Ishikawa (cell line): ENCODE data around the gene ACAN.

Source experiments
- CEBPB ChIP-seq: IDR thresholded peaks from 2 replicates; pipeline ENCODE4 v1.6.1; 2012
- CREB1 ChIP-seq: IDR thresholded peaks from 2 replicates; pipeline ENCODE4 v1.6.1; 2012; ENCODE audit warnings: low read depth
- EGR1 ChIP-seq: IDR thresholded peaks from 2 replicates; pipeline ENCODE4 v1.6.1; 2012
- EP300 ChIP-seq: IDR thresholded peaks from 2 replicates; pipeline ENCODE4 v1.6.1; 2012; ENCODE audit warnings: borderline replicate concordance
- FOXM1 ChIP-seq: IDR thresholded peaks from 2 replicates; pipeline ENCODE4 v1.6.1; 2012; ENCODE audit warnings: low read depth, borderline replicate concordance
- MAX ChIP-seq: IDR thresholded peaks from 2 replicates; pipeline ENCODE4 v1.6.1; 2012
- NFIC ChIP-seq: IDR thresholded peaks from 2 replicates; pipeline ENCODE4 v1.6.1; 2012
- RAD21 ChIP-seq: IDR thresholded peaks from 2 replicates; pipeline ENCODE4 v1.6.1; 2012; ENCODE audit warnings: low read depth
- REST ChIP-seq: IDR thresholded peaks from 2 replicates; pipeline ENCODE4 v1.6.1; 2012; ENCODE audit warnings: low read depth, mild to moderate bottlenecking
- TAF1 ChIP-seq: IDR thresholded peaks from 2 replicates; pipeline ENCODE4 v1.6.1; 2012; ENCODE audit warnings: low read depth, mild to moderate bottlenecking
- TCF12 ChIP-seq: IDR thresholded peaks from 2 replicates; pipeline ENCODE4 v1.6.1; 2012; ENCODE audit warnings: low read depth
- TEAD4 ChIP-seq: IDR thresholded peaks from 2 replicates; pipeline ENCODE4 v1.6.1; 2012
- YY1 ChIP-seq: IDR thresholded peaks from 2 replicates; pipeline ENCODE4 v1.6.1; 2012; ENCODE audit warnings: low read depth
- ZBTB7A ChIP-seq: IDR thresholded peaks from 2 replicates; pipeline ENCODE4 v1.6.1; 2012; ENCODE audit warnings: low read depth

GRCh38 chr15:88759872-88760271 is 43.4 kb upstream of the ACAN start:
- TF ChIP-seq RAD21 (no peak), TAF1 (no peak), TCF12 (no peak), YY1 (no peak), MAX (no peak), REST (no peak), CREB1 (no peak), EP300 (no peak), EGR1 (no peak), TEAD4 (no peak), ZBTB7A (no peak), FOXM1 (no peak), NFIC (no peak), CEBPB (no peak)
